ENCODE data around the gene PTPRT.

PTPRT gene

GRCh38 chr20:43046966-43047365 is 142.7 kb downstream of the PTPRT start:
- no peak for DNase-seq
- in situ Hi-C loops (cut with HindIII; ENCODE audit: low pct_ligation_motif_present, low pct_unique_long_range_greater_than_20kb, low sequenced_read_pairs) = no loop called here

DNA sequence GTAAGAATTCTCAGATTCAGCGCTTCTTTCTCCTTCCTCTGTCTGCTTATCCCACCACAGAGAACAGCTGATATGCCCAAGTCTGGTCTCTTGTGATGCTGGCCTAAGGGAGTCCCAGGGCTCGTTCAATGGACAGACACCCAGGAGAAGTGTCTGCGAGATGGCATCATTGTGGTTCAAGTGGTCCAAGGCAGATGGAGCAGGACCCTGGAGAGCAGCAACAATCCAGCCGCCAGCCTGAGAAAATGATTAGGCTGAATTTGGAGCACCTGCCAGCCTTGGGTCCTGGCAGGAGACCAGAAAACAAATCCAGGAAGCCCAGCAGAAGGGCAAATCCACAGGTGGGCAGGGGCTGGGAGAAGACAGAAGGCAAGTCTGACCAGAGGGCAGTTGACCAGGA is 145.8 kb downstream of the PTPRT start:
- no peak for DNase-seq
- in situ Hi-C loops (cut with HindIII; ENCODE audit: low pct_ligation_motif_present, low pct_unique_long_range_greater_than_20kb, low sequenced_read_pairs) = no loop called here

DNA sequence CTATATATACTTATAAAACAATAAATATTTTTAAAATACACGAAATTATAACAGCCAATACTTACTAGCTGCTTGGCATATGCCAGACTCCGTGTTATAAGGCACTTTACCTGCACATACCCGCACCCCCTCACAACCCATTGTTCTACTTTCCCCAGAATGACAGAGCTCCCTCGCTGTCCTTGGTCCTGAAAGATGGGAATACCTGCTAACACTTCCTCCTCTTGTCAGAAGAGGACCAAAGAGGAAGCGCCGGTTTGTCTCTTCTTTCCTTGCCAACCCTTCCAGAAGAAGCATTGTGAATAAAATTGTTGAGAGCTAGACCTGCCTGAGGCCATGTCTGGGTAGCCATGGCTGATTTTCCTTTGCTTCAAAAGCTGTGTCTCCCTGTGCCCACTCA is 149.3 kb downstream of the PTPRT start:
- peak; percentile 45 for DNase-seq

GRCh38 chr20:43037605-43038309 is 151.9 kb downstream of the PTPRT start:
- in situ Hi-C loops (cut with HindIII; ENCODE audit: low pct_ligation_motif_present, low pct_unique_long_range_greater_than_20kb, low sequenced_read_pairs) = no loop called here
- no peak for DNase-seq

More for the DNA sequence above, 149.3 kb downstream of the PTPRT start:
- in situ Hi-C loops (cut with HindIII; ENCODE audit: low pct_ligation_motif_present, low pct_unique_long_range_greater_than_20kb, low sequenced_read_pairs) = no loop called here

DNA sequence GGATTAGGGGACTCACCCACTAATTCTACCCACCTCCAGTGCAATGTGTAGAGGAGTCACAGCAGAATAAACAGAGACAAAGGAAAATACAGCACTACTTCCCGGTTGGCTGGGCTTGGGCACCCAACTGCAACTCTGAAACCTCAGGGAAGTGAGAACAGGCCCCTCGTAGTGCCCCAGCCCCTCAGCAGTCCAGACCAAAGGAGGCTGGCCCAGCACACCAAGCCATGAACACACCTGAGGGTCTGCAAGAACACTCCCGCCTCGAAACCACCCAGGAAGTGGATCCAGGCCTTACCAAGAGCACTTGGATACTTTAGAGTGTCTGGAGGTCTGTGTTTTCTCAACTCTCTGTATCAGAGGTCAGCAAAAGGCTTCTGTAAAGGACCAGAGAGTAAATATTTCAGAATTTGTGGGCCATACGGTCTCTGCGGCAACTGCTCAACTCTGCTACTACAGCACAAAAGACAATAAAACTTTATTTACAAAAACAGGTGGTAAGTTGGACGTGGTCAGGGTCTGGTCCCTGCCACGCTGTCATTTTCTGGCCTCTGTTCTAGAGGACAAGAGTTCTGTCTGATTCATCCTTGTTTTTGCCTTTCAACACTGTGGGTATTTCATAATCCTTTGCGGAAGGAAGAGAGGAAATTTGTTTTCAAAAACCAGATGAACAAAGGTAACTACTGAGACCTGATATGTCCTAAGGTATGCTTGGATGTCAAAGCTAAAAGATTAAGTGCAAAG is 154.6 kb downstream of the PTPRT start:
- no peak for DNase-seq
- in situ Hi-C loops (cut with HindIII; ENCODE audit: low pct_ligation_motif_present, low pct_unique_long_range_greater_than_20kb, low sequenced_read_pairs) = no loop called here

- no peak for DNase-seq
- in situ Hi-C loops (cut with HindIII; ENCODE audit: low pct_ligation_motif_present, low pct_unique_long_range_greater_than_20kb, low sequenced_read_pairs) = no loop called here
These were observed 157.2 kb downstream of the PTPRT start for GRCh38 chr20:43032459-43032858.

DNA sequence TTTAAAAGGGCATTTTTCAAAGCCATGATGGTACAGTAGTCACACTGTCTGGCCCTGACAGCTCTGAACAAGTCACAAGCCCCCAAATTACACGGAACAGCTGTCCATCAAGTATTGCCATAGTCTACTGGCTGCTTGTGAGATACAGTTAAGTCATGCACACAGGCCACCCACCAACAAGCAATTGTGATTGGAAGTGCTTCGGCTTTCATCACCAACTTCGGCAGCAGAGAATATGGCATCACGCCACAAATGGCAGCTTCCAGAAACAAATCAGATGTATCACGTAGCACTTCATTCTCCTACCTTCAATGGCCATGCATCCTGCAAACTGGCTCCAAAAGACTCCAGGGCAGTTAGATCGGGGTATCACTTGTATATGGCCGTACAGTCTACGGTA is 160.5 kb downstream of the PTPRT start:
- no peak for DNase-seq
- in situ Hi-C loops (cut with HindIII; ENCODE audit: low pct_ligation_motif_present, low pct_unique_long_range_greater_than_20kb, low sequenced_read_pairs) = no loop called here

DNA sequence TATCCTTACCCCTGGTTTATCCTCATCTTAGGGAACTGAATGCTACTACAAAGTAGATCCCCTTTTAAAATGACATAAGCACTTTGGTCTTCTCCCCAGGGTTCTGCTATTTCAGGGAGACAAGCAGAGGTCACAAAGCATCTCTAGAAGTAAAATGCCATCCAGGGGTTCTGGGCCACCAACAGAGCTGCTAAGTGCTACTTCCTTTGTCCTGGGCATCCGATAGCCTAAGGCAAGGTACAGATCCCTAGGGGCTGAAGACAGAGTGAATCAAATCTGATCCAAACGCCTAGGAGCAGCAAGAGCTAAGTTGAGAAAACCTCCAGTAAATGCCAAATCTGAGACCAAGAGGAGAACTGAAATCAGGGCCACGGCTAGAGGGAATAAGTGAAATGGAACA is 161.2 kb downstream of the PTPRT start:
- DNase-seq = no peak
- in situ Hi-C loops (cut with HindIII; ENCODE audit: low pct_ligation_motif_present, low pct_unique_long_range_greater_than_20kb, low sequenced_read_pairs) = no loop called here

GRCh38 chr20:43023836-43024235 is 165.9 kb downstream of the PTPRT start:
- DNase-seq = no peak
- in situ Hi-C loops (cut with HindIII; ENCODE audit: low pct_ligation_motif_present, low pct_unique_long_range_greater_than_20kb, low sequenced_read_pairs) = no loop called here

GRCh38 chr20:43022568-43022967 is 167.1 kb downstream of the PTPRT start:
- in situ Hi-C loops (cut with HindIII; ENCODE audit: low pct_ligation_motif_present, low pct_unique_long_range_greater_than_20kb, low sequenced_read_pairs) = no loop called here
- DNase-seq = no peak

GRCh38 chr20:43022081-43022480 is 167.6 kb downstream of the PTPRT start:
- DNase-seq = no peak
- in situ Hi-C loops (cut with HindIII; ENCODE audit: low pct_ligation_motif_present, low pct_unique_long_range_greater_than_20kb, low sequenced_read_pairs) = no loop called here

DNA sequence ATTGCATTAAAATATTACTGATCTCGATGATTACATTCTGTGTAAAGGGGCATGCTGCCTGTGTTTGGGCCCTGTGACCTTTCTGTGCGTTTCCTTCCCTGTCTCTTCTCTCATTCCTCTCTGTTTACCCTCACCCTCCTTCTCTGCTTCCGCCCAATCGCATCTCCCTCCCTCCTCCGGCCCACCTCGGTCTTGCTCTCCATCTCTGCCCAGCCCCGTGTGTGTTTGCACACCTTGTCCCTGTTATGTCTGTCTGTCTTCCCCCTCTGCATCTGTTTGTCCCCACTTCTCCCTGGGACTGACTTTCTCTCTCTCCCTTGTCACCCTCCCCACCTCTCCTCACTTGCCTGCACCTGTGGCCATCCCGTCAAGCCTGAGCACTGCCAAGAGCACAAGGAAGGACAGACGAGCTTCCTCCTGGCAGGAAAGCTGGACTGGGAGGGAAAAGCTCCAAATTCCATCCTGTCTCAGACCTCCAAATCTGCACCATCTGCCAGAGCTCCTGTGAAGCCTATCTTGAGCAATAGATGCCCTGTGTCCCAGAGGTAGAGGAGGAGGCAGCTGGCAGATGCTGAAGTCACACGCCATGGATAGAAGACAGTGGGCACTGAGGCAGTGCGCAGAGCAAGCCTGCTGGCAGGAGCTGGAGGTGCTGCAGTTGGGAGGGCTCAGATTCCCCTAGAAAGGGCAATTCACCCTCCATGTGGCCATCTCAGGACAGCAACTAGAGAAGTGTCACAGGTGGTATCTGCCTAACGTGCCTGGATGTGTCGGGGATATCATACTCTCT is 172.3 kb downstream of the PTPRT start:
- in situ Hi-C loops (cut with HindIII; ENCODE audit: low pct_ligation_motif_present, low pct_unique_long_range_greater_than_20kb, low sequenced_read_pairs) = no loop called here
- no peak for DNase-seq

DNA sequence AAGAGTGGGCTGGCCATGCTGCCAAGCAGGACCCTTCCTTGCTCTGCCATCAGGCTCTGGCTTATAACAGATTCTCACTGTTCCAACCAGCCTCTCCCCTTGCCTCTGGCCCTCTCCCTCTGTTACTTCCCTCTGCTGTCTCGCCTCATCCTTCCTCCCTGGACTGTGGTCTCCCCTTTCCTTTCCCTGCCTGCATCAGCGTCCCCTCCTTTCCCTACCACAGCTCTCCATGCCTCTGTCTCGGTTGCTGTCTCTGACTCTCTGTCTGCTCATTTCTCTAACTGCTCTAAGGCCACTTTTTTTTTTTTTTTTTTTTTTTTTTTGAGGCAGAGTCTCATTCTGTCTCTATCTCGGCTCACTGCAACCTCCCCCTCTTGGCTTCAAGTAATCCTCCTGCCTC is 173.4 kb downstream of the PTPRT start:
- in situ Hi-C loops (cut with HindIII; ENCODE audit: low pct_ligation_motif_present, low pct_unique_long_range_greater_than_20kb, low sequenced_read_pairs) = no loop called here
- DNase-seq = no peak

DNA sequence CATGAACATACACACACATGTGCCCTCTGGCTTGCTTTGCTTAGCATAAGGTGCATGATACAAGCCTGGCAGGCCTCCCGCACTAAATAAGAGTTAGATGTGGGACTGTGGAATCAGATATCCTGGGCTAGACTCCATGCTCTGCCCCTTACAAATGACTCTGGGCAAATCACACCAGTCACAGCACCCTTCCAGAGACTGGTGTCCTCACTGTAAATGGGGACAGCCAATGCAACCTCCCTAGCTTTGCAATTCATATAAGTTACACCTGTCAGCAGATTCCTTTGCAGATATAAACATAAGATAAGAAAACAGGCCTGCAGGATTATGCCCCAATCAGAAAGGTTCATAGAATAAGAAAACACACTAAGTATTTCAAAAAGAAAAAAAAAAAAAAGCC is 174.1 kb downstream of the PTPRT start:
- no peak for DNase-seq

GRCh38 chr20:43014206-43014605 is 175.5 kb downstream of the PTPRT start:
- in situ Hi-C loops (cut with HindIII; ENCODE audit: low pct_ligation_motif_present, low pct_unique_long_range_greater_than_20kb, low sequenced_read_pairs) = no loop called here
- no peak for DNase-seq

More for the DNA sequence above, 174.1 kb downstream of the PTPRT start:
- in situ Hi-C loops (cut with HindIII; ENCODE audit: low pct_ligation_motif_present, low pct_unique_long_range_greater_than_20kb, low sequenced_read_pairs) = no loop called here

GRCh38 chr20:43011491-43011890 is 178.2 kb downstream of the PTPRT start:
- in situ Hi-C loops (cut with HindIII; ENCODE audit: low pct_ligation_motif_present, low pct_unique_long_range_greater_than_20kb, low sequenced_read_pairs) = no loop called here
- no peak for DNase-seq

GRCh38 chr20:43009532-43009931 is 180.2 kb downstream of the PTPRT start:
- no peak for DNase-seq
- in situ Hi-C loops (cut with HindIII; ENCODE audit: low pct_ligation_motif_present, low pct_unique_long_range_greater_than_20kb, low sequenced_read_pairs) = no loop called here

- no peak for DNase-seq
- in situ Hi-C loops (cut with HindIII; ENCODE audit: low pct_ligation_motif_present, low pct_unique_long_range_greater_than_20kb, low sequenced_read_pairs) = no loop called here
These were observed 182.2 kb downstream of the PTPRT start for GRCh38 chr20:43007525-43007924.

DNA sequence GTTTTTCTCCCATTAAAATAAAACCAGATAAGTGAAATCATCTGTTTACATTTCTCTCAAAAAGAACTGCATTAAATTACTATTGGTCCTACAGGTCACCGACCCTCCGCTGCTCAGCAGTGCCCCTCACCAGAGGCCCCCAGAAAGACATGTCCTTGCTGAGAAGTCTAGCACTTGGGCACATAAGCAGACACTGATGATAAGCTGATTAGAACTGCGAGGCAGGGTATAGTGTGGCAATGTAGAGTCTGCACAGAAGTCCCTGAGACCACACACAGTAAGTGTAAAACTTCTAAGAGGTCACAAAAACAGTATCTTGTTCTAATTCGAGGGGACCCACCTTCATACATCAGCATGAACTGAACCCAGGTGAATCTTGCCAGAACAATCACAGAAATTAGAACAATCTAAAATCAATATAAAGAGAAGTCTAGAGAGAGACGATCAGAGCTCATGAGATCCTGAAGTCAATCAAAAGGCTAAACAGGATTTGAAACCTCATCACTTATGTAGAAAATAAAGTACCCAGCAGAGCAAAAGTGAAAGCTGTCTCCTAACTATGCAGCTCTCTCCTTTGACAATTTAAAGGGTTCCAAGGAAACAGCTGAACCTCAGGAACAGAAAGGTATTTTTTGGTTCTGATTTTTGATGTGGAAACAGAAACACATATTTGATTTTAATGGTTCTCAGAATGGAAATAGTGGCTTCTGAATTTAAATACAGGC is 182.9 kb downstream of the PTPRT start:
- in situ Hi-C loops (cut with HindIII; ENCODE audit: low pct_ligation_motif_present, low pct_unique_long_range_greater_than_20kb, low sequenced_read_pairs) = no loop called here
- DNase-seq = no peak

Measured in ACHN (cell line).